SK-N-SH (cell line): ENCODE measurements around the gene SLC6A13. TPM values are rescaled to one million over a fixed set of nuclear protein-coding genes. Genes with fewer than 3 reads are reported as not detected.

Experiments
- CTCF ChIA-PET: fragments of 300-600, 350-600 bp; formaldehyde crosslinking; extraction: SDS; loops from one replicate; lab custom pipeline; 2021; lab: Yijun Ruan, JAX
- POLR2A ChIA-PET: fragments of 350-600 bp; sonication (Branson Sonifier 250); formaldehyde crosslinking; extraction: SDS; loops from one replicate; lab custom pipeline; 2020; ENCODE audit warnings: antibody characterized with exemption, inconsistent platforms; lab: Yijun Ruan, JAX
- DNase-seq: peaks from one replicate; pipeline ENCODE4 v3.0.0; 2012
- H2AFZ ChIP-seq: fragments of 200-600 bp; sonication (generic); 2 replicates; pipeline ENCODE4 v1.8.1; 2016; ENCODE audit warnings: antibody characterized with exemption, mild to moderate bottlenecking, low read depth
- H3F3A ChIP-seq: fragments of 200-600 bp; sonication (generic); replicated peaks from 2 replicates; pipeline ENCODE3; 2016; ENCODE audit warnings: antibody characterized with exemption, mild to moderate bottlenecking; ENCODE audit not compliant: insufficient read depth
- H3K27ac ChIP-seq, 2 experiments: fragments of 200-500 bp in 1 of 2; fragments of 200-600 bp in 1 of 2; sonication (Bioruptor generic) in 1 of 2; sonication (generic), shearing (Covaris generic) in 1 of 2; 2 replicates each; pipeline versions ENCODE4 v1.5.1 to v1.6.1; 2014 to 2016; ENCODE audit warnings: low read depth in 2 of 2, inconsistent platforms in 1 of 2, low read length in 1 of 2, mild to moderate bottlenecking in 1 of 2, mixed read lengths in 1 of 2
- H3K27me3 ChIP-seq: fragments of 200-600 bp; sonication (generic), shearing (Covaris generic); 2 replicates; pipeline ENCODE4 v1.6.1; 2016; ENCODE audit warnings: mixed run types; ENCODE audit not compliant: insufficient read depth
- H3K36me3 ChIP-seq, 2 experiments: fragments of 200-500 bp in 1 of 2; fragments of 200-600 bp in 1 of 2; sonication (Bioruptor generic) in 1 of 2; sonication (generic) in 1 of 2; replicated peaks in 1 of 2; 2 replicates each; pipeline versions ENCODE3 to v1.5.1; 2014 to 2016; ENCODE audit warnings: low read length in 1 of 2, mild to moderate bottlenecking in 1 of 2; ENCODE audit not compliant: insufficient read depth in 2 of 2, control insufficient read depth in 1 of 2
- H3K4me1 ChIP-seq, 2 experiments: fragments of 200-500 bp in 1 of 2; fragments of 200-600 bp in 1 of 2; sonication (Bioruptor generic) in 1 of 2; sonication (generic), shearing (Covaris generic) in 1 of 2; 2 replicates each; pipeline versions ENCODE4 v1.5.1 to v1.6.1; 2014 to 2016; ENCODE audit warnings: low read depth in 1 of 2, low read length in 1 of 2, mixed run types in 1 of 2; ENCODE audit not compliant: insufficient read depth in 2 of 2, control insufficient read depth in 1 of 2
- H3K4me2 ChIP-seq: fragments of 200-600 bp; sonication (generic), shearing (Covaris generic); 2 replicates; pipeline ENCODE4 v1.6.1; 2017; ENCODE audit warnings: mixed run types
- H3K4me3 ChIP-seq, 2 experiments: fragments of 200-500 bp in 1 of 2; fragments of 200-600 bp in 1 of 2; sonication (Bioruptor generic) in 1 of 2; sonication (generic), shearing (Covaris generic) in 1 of 2; 2 replicates each; pipeline versions ENCODE4 v1.5.1 to v1.8.1; 2014 to 2016; ENCODE audit warnings: low read depth in 2 of 2, inconsistent platforms in 1 of 2, low read length in 1 of 2, mild to moderate bottlenecking in 1 of 2, mixed read lengths in 1 of 2, moderate library complexity in 1 of 2
- H3K79me2 ChIP-seq: fragments of 200-600 bp; sonication (generic); 2 replicates; pipeline ENCODE4 v1.8.1; 2017; ENCODE audit warnings: mild to moderate bottlenecking; ENCODE audit not compliant: insufficient read depth
- H3K9ac ChIP-seq: fragments of 200-600 bp; sonication (generic); 2 replicates; pipeline ENCODE4 v1.6.1; 2017; ENCODE audit warnings: mixed run types
- H3K9me2 ChIP-seq: fragments of 200-600 bp; sonication (generic); 2 replicates; pipeline ENCODE4 v1.6.1; 2017; ENCODE audit warnings: mixed run types
- H3K9me3 ChIP-seq: fragments of 200-600 bp; sonication (generic); 2 replicates; pipeline ENCODE4 v1.6.1; 2017; ENCODE audit warnings: mixed run types, mild to moderate bottlenecking, moderate library complexity
- H4K20me1 ChIP-seq: fragments of 200-600 bp; sonication (generic); 2 replicates; pipeline ENCODE4 v1.6.1; 2017; ENCODE audit warnings: mild to moderate bottlenecking, mixed run types; ENCODE audit not compliant: insufficient read depth
- GABPA ChIP-seq: IDR thresholded peaks from 2 replicates; pipeline ENCODE4 v1.4.0; 2012; ENCODE audit warnings: low read depth, mild to moderate bottlenecking
- IRF3 ChIP-seq: fragments of 150-350 bp; IDR thresholded peaks from 2 replicates; pipeline ENCODE4 v1.6.1; 2016; ENCODE audit warnings: mild to moderate bottlenecking, low read depth, low read length
- JUND ChIP-seq: IDR thresholded peaks from 2 replicates; pipeline ENCODE4 v1.4.0; 2012
- NFIC ChIP-seq: IDR thresholded peaks from 2 replicates; pipeline ENCODE4 v1.4.0; 2012; ENCODE audit warnings: borderline replicate concordance
- POLR2AphosphoS5 ChIP-seq: IDR thresholded peaks from 2 replicates; pipeline ENCODE4 v1.6.1; 2012; ENCODE audit warnings: low read depth, low read length
- RAD21 ChIP-seq: IDR thresholded peaks from 2 replicates; pipeline ENCODE4 v1.6.1; 2012; ENCODE audit warnings: mild to moderate bottlenecking, low read length
- RCOR1 ChIP-seq: fragments of 150-350 bp; IDR thresholded peaks from 2 replicates; pipeline ENCODE4 v1.6.1; 2017; ENCODE audit warnings: antibody characterized with exemption, low read length
- REST ChIP-seq: IDR thresholded peaks from 2 replicates; pipeline ENCODE4 v1.6.1; 2012; ENCODE audit warnings: mild to moderate bottlenecking, low read depth, low read length, moderate library complexity
- RFX5 ChIP-seq: IDR thresholded peaks from 2 replicates; pipeline ENCODE4 v1.6.1; 2012; ENCODE audit warnings: mild to moderate bottlenecking, improper control_type of control experiment, low read length
- SMC3 ChIP-seq: IDR thresholded peaks from 2 replicates; pipeline ENCODE4 v1.6.1; 2012; ENCODE audit warnings: low read depth, low read length, improper control_type of control experiment
- TAF1 ChIP-seq: IDR thresholded peaks from 2 replicates; pipeline ENCODE4 v1.6.1; 2012; ENCODE audit warnings: low read depth, mild to moderate bottlenecking, low read length, moderate library complexity, borderline replicate concordance
- TEAD4 ChIP-seq: IDR thresholded peaks from 2 replicates; pipeline ENCODE4 v1.4.0; 2012; ENCODE audit warnings: mild to moderate bottlenecking, borderline replicate concordance; ENCODE audit not compliant: insufficient read depth
- USF2 ChIP-seq: fragments of 150-350 bp; IDR thresholded peaks from 2 replicates; pipeline ENCODE4 v1.6.1; 2017; ENCODE audit warnings: antibody characterized with exemption, low read length, low read depth, borderline replicate concordance
- YY1 ChIP-seq: IDR thresholded peaks from 2 replicates; pipeline ENCODE4 v1.4.0; 2012; ENCODE audit warnings: low read depth, mild to moderate bottlenecking
- WGBS: methylation state at CpG from one replicate; pipeline ENCODE4 v1.1.6; 2017; ENCODE audit warnings: low lambda C conversion rate; 5-methylcytosine and 5-hydroxymethylcytosine counted together
- polyA plus RNA-seq, 3 experiments: library from polyadenylated mRNA; depleted of rRNA; stranded (reverse); fragments of >200 nt; gene quantifications; 2 replicates each; pipeline ENCODE4 v1.2.3, GENCODE V29; 2012

Gene SLC6A13
- polyA plus RNA-seq, 1 of the 3 experiments (the other 2 are of a cell fraction), result 0.05 TPM

GRCh38 chr12:254039-254438 is 8.6 kb downstream of the SLC6A13 start (continued):
- no peak for TF ChIP-seq REST

- no peaks in the 10 kb centered on the region for H4K20me1 ChIP-seq
- DNase-seq, result no peak
- no peak overlapping the region for H3K9ac ChIP-seq
- no peaks in the 10 kb centered on the region for H3K36me3 ChIP-seq
- no peaks in the 10 kb centered on the region for H3K9me2 ChIP-seq
- H3K79me2 ChIP-seq, result no peaks in the 10 kb centered on the region
- TF ChIP-seq IRF3, result no peak
- no peak for TF ChIP-seq RCOR1
- no peak for TF ChIP-seq TEAD4
- no peak for TF ChIP-seq GABPA
- no peak for TF ChIP-seq RFX5
- TF ChIP-seq TAF1, result no peak
- TF ChIP-seq YY1, result no peak
- no peak for TF ChIP-seq JUND
- no peak for TF ChIP-seq POLR2AphosphoS5
- H3K4me2 ChIP-seq, result no peak overlapping the region
- no peaks in the 10 kb centered on the region for H3F3A ChIP-seq
- ChIA-PET POLR2A (no interaction called here), CTCF (no interaction called here)
- no peak overlapping the region for H3K4me3 ChIP-seq
- H3K4me1 ChIP-seq, result no peaks in the 10 kb centered on the region
- H3K9me3 ChIP-seq, result no peaks in the 10 kb centered on the region
- H2AFZ ChIP-seq, result no peak overlapping the region
- H3K27me3 ChIP-seq, result no peaks in the 10 kb centered on the region; the same call in 1 of the 2 replicates
- H3K27ac ChIP-seq, result no peak overlapping the region
- WGBS, result 58% methylated on average over 12 of the region's 12 CpGs
Measured at GRCh38 chr12:253116-253831, 9.4 kb downstream of the SLC6A13 start.

- no peaks in the 10 kb centered on the region; the same call in 1 of the 2 replicates for H3K27me3 ChIP-seq
- TF ChIP-seq NFIC (no peak), TEAD4 (no peak), JUND (no peak), TAF1 (no peak), RAD21 (no peak), SMC3 (no peak), USF2 (no peak)
- H3K9me3 ChIP-seq, result peaks cover 4% of the 10 kb centered on the region; the same call in 1 of the 2 replicates
- no peak overlapping the region for H3K27ac ChIP-seq
- H3K9ac ChIP-seq, result no peak overlapping the region
- CTCF ChIA-PET, result no interaction called here
- H3K79me2 ChIP-seq, result no peaks in the 10 kb centered on the region
- H3K9me2 ChIP-seq, result no peaks in the 10 kb centered on the region
- H3K4me1 ChIP-seq, result no peaks in the 10 kb centered on the region
- WGBS, result 32% methylated on average over 4 of the region's 5 CpGs
- no peak overlapping the region for H2AFZ ChIP-seq
- no peak for DNase-seq
- H3F3A ChIP-seq, result no peaks in the 10 kb centered on the region
- H4K20me1 ChIP-seq, result no peaks in the 10 kb centered on the region
- no peak overlapping the region for H3K4me2 ChIP-seq
- POLR2A ChIA-PET, result no interaction called here
- H3K4me3 ChIP-seq, result no peak overlapping the region
- H3K36me3 ChIP-seq, result no peaks in the 10 kb centered on the region
Measured at GRCh38 chr12:252636-253035, 10.0 kb downstream of the SLC6A13 start.
